ENCODE results near the gene KCTD20. TPM values are rescaled to one million over a fixed set of nuclear protein-coding genes. Genes with fewer than 3 reads are reported as not detected.
"Not testable (repeated sequence)": the region's sequence is repeated elsewhere in the genome, so short reads cannot be mapped to it uniquely, and the experiment has no call there.

KCTD20 gene
- 37.2 TPM for total RNA-seq
- long read RNA-seq, full-length matches to known transcripts = 24 of 46 reads
- long read RNA-seq, partial matches to known transcripts = 12 of 46 reads
- long read RNA-seq, other reads (novel, unspliced or antisense) = 10 of 46 reads

DNA sequence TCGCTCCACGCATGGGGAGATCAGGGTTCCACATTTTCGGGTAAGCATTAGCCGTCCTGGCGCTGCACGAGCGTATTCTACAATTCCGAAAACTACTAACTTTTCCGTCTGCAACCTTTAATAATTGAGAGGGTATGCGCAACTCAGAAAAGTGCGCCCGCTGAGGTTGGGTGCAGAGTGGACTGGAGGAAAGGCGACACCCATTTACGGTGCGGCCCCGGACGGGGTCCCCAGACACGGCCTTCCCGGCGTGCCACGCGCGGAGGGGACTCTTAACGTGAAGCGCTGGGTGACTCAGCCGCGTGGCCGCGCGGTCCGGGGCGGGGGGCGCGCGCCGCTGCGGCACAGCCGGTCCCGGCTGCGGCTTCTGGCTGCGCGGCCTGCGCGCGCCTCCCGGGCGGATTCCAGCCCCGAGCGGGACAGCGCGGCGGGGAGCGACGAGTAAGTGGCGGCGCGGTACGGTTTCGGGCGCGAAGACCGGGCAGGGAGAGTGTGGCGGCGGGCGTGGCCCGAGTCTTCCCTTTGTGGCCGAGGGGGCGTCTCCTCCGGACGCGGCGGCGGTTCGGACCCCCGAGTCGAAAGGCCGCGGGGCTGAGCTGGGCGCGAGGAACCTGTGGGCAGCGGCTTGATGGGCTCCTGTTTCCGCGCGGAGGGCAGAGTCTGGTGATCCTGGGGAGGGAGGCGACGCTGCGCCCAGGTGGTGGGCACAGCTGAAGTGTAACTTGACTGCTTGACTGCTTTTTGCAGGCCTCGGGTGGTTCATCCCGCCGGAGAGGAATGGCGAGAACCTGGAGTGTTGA lies at the start of gene KCTD20, which contains the start of gene PXT1:
TSS of gene KCTD20 (plus strand) at position 330 of the 800 bp plus-strand sequence. CDS start 27,098 bp downstream, outside the sequence.
TSS of gene PXT1 (minus strand) at position 184 of the 800 bp plus-strand sequence. CDS start 16,772 bp downstream, outside the sequence.
- TF ChIP-seq, protein P1, sequence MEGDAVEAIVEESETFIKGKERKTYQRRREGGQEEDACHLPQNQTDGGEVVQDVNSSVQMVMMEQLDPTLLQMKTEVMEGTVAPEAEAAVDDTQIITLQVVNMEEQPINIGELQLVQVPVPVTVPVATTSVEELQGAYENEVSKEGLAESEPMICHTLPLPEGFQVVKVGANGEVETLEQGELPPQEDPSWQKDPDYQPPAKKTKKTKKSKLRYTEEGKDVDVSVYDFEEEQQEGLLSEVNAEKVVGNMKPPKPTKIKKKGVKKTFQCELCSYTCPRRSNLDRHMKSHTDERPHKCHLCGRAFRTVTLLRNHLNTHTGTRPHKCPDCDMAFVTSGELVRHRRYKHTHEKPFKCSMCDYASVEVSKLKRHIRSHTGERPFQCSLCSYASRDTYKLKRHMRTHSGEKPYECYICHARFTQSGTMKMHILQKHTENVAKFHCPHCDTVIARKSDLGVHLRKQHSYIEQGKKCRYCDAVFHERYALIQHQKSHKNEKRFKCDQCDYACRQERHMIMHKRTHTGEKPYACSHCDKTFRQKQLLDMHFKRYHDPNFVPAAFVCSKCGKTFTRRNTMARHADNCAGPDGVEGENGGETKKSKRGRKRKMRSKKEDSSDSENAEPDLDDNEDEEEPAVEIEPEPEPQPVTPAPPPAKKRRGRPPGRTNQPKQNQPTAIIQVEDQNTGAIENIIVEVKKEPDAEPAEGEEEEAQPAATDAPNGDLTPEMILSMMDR (IDR thresholded peaks at IDR 0.05) = no peak
- no peaks in the 10 kb centered on the region for H3K9me3 ChIP-seq
- no peaks in the 10 kb centered on the region for H3K27me3 ChIP-seq (ENCODE audit: low read depth)
- peak; percentile 94 to 95 for ATAC-seq
- peak within 1 kb of the TSS; percentile 91 for H3K4me3 ChIP-seq
- H3K27ac ChIP-seq = peak within 1 kb of the TSS; percentile 97
- peak; percentile 94 for DNase-seq
- no peaks in the 10 kb centered on the region for H3K36me3 ChIP-seq
- intact Hi-C loops (cut with DNase I) = no loop called here
- H3K4me1 ChIP-seq = peaks cover 38% of the 10 kb centered on the region

DNA sequence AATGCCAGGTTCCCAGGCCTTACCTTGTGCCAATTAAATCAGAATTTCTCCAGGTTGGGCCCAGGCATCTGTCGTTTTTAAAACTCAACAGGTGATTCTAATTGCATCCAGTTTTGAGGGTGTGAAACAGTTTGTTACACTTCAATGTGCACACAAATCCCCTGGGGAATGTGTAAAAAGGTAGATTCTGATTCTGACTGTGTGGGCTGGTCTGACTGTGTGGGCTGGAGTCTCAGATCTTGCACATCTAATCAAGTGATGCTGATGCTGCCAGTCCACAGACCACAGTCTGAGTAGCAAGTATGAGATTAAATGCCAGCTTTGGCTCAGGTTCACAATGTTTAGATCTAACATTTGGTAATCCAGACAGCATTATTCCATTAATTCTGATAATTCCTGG lies 42.8 kb upstream of the KCTD20 start:
- ATAC-seq (no peak), DNase-seq (no peak)
- TF ChIP-seq, protein P1 (IDR thresholded peaks at IDR 0.05) = no peak
- H3K36me3 ChIP-seq = no peaks in the 10 kb centered on the region
- no peaks in the 10 kb centered on the region for H3K27me3 ChIP-seq (ENCODE audit: low read depth)
- intact Hi-C loops (cut with DNase I) = no loop called here
- H3K4me3 ChIP-seq = no peak overlapping the region
- no peaks in the 10 kb centered on the region for H3K4me1 ChIP-seq
- no peaks in the 10 kb centered on the region for H3K9me3 ChIP-seq
- no peak overlapping the region for H3K27ac ChIP-seq

DNA sequence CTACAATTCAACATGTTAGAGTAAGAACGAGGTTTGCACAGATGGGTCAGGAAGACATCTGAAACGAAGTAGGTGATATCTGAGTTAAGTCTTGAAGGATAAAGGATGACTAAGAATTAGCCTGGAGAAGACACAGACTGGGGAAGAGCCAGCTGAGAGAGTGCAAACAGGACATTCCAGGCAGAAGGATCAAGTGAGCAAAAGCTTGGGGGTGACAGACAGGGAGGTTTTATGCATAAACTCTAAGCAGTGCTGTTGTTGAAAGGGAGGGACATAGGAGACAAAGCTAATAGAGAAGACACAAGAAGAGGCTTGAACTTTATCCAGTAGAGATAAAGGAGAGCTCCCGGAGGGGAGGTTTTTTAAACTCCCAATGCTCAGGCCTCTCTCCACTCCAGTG lies 40.3 kb upstream of the KCTD20 start:
- DNase-seq (no peak), ATAC-seq (no peak)
- no peaks in the 10 kb centered on the region for H3K36me3 ChIP-seq
- no peak overlapping the region for H3K27ac ChIP-seq
- H3K9me3 ChIP-seq = no peaks in the 10 kb centered on the region
- intact Hi-C loops (cut with DNase I) = no loop called here
- H3K4me3 ChIP-seq = no peak overlapping the region
- no peaks in the 10 kb centered on the region for H3K27me3 ChIP-seq (ENCODE audit: low read depth)
- TF ChIP-seq, protein P1 (IDR thresholded peaks at IDR 0.05) = no peak
- H3K4me1 ChIP-seq = no peaks in the 10 kb centered on the region

DNA sequence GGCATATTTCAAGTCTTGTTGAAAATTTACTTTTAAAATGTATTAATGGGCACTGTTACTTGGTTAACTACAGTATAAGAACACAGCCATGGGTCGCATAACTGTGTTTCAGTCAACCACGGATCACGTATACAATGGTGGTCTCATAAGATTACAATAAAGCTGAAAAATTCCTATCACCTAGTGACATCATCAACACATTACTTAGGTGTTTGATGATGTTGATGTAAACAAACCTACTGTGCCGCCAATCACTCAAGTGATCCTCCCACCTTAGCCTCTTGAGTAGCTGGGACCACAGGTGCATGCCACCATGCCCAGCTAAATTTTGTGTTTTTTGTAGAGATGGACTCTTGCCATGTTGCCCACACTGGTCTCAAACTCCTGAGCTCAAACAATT lies 38.6 kb upstream of the KCTD20 start:
- no peak overlapping the region for H3K27ac ChIP-seq
- H3K36me3 ChIP-seq = no peaks in the 10 kb centered on the region
- TF ChIP-seq, protein P1 (IDR thresholded peaks at IDR 0.05) = no peak
- intact Hi-C loops (cut with DNase I) = no loop called here
- H3K27me3 ChIP-seq (ENCODE audit: low read depth) = no peaks in the 10 kb centered on the region
- no peak for DNase-seq
- H3K4me1 ChIP-seq = no peaks in the 10 kb centered on the region
- no peaks in the 10 kb centered on the region for H3K9me3 ChIP-seq
- no peak overlapping the region for H3K4me3 ChIP-seq
- no peak for ATAC-seq

DNA sequence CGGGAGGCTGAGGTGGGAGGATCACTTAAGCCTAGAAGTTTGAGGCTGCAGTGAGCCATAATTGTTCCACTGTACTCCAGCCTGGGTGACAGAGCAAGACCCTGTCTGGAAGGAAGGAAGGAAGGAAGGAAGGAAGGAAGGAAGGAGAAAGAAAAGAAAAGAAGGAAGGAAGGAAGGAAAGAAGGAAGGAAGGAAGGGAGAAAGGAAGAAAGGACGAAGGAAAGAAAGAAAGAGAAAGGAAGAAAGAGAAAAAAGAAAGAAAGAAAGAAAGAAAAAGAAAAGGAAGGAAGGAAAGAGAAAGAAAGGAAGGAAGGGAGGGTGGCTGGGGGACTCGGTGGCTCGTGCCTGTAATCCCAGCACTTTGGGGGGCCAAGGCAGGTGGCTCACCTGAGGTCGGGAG lies 33.1 kb upstream of the KCTD20 start:
- ATAC-seq; intact Hi-C loops (cut with DNase I); H3K9me3 ChIP-seq; H3K4me1 ChIP-seq; H3K27ac ChIP-seq; H3K36me3 ChIP-seq; DNase-seq; H3K27me3 ChIP-seq (ENCODE audit: low read depth); H3K4me3 ChIP-seq: not testable (repeated sequence)

Data from lower lobe of right lung (tissue), 2 donors.